ENCODE results near the gene COQ2.
"Not testable (repeated sequence)": the region's sequence is repeated elsewhere in the genome, so short reads cannot be mapped to it uniquely, and the experiment has no call there.

GRCh38 chr4:83290059-83290774 lies 5.6 kb upstream of the COQ2 start:
- TF ChIP-seq EZH2 (IDR thresholded peaks at IDR 0.05; ENCODE audit: insufficient read depth, poor library complexity, severe bottlenecking); EZH2phosphoT487 (IDR thresholded peaks at IDR 0.05; ENCODE audit: insufficient read depth, low read depth): not testable (repeated sequence)
